Measurements from ENCODE around the gene PITHD1.
"Not testable (repeated sequence)": the region's sequence is repeated elsewhere in the genome, so short reads cannot be mapped to it uniquely, and the experiment has no call there.

The PITHD1 gene

DNA sequence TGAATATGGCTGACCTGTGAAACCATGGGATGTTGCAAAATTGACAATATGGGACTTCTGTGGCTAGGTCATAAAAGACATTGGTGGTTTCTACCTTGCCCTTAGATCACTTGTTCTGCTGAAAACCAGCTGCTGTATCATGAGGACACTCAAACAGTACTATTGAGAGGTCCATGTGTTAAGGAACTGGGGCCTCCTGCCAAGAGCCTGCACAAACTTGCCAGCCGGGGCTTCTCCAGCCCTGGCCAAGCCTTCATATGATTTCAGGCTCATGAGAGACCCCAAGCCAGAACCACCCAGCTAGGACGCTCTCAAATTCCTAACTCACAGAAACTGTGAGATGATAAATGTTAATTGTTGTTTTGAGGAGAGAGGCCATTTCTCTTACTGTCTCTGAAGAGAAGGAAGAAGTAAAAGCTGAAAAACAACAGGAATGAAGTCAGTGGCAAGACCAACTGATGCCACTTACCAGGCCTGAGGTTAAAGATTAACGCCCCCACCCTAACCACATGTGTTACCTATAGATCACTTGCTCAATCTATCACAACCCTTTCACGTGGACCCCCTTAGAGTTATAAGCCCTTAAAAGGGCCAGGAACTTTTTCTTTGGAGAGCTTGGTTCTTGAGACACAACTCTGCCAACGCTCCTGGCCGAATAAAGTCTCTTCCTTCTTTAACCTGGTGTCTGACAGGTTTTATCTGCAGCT lies 3.9 kb upstream of the PITHD1 start:
- peak; percentile 57 for DNase-seq

GRCh38 chr1:23776217-23776616 lies 2.0 kb upstream of the PITHD1 start:
- DNase-seq, result no peak

- DNase-seq, result no peak
These were observed 1.7 kb downstream of the PITHD1 start for GRCh38 chr1:23779826-23780371.

DNA sequence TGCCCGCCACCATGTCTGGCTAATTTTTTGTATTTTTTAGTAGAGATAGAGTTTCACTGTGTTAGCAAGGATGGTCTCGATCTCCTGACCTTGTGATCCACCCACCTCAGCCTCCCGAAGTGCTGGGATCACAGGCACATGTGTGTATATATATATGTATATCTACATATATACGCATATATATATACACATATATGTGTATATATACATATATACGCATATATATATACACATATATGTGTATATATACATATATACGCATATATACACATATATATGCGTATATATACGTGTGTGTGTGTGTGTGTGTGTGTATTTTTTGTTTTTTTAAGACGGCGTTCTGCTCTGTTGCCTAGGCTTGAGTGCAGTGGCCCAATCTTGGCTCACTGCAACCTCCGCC lies 4.9 kb downstream of the PITHD1 start:
- not testable (repeated sequence) for DNase-seq

- no peak for DNase-seq
These were observed 6.6 kb downstream of the PITHD1 start for GRCh38 chr1:23784846-23785245.

DNA sequence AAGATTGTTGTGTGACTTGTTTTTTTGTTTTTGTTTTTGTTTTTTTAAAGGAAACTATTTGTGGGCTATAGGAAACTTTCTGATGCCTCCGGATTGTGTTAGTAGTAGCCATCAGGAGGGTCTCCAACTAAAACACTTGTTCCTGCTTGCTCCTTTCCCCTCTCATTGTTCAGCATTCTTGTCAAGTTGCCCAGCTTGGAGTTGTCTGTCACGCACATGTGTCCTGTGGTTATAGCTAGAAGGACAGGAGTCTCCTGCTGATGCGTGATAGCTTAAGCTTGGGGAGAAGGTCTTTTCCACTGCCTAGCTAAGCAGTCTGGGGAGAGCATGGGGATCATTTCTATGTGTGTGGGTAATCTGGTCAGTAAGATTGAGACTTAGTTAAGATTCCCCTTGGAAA lies 9.5 kb downstream of the PITHD1 start:
- DNase-seq, result no peak

GRCh38 chr1:23788695-23789094 lies 10.5 kb downstream of the PITHD1 start:
- no peak for DNase-seq

DNA sequence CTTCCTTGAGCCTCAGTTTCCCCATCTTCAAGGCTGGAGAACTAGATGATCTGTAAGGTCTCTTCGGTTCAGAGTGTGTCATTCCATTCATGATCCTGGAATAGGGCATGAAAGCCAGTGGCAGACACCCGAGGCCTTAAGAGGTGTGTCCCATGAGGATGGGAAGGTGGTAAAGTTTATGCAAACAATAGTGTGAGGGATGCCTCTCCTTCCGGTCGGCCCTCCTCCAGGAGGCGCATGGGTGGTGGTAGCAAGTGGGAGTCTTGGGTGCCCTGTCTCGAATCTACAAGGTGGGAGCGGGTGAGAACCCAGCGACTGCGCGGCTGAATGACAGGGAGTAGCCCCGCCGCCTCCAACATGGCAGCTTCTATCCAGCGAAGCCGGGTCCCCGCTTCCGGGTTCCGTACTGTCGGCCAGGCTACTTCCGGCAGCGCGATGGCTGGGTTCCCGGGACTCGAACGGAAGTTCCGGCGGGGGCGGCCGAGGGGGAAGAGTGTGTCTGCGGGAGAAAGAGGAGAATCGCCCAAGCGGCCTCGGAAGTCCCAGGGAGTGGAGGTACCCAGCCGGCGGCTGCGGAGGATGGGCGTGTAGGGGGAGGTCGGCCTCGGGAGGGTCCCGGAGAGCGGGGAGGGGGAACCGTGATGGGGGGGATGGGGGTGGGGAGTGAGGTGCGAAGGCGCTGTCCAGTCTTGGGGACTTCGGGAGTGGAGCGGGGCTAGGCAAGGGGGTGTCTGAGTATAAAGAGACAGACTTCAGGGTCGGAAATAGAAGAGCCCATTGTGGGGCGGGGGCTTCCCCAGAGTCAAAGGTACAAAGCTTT lies 12.7 kb downstream of the PITHD1 start, which contains the start of gene LYPLA2:
TSS of gene LYPLA2 (plus strand) at position 450 of the 820 bp plus-strand sequence. CDS start 1,538 bp downstream, outside the sequence.
- DNase-seq, result peak; percentile 79

GRCh38 chr1:23791516-23792047 lies 13.4 kb downstream of the PITHD1 start:
- no peak for DNase-seq

GRCh38 chr1:23792151-23792945 lies 14.1 kb downstream of the PITHD1 start:
- DNase-seq, result no peak

GRCh38 chr1:23793018-23793781 lies 15.0 kb downstream of the PITHD1 start:
- DNase-seq, result no peak

- DNase-seq, result no peak
These were observed 15.9 kb downstream of the PITHD1 start for GRCh38 chr1:23793861-23794731.

- not testable (repeated sequence) for DNase-seq
These were observed 16.5 kb downstream of the PITHD1 start for GRCh38 chr1:23794732-23795182.

DNA sequence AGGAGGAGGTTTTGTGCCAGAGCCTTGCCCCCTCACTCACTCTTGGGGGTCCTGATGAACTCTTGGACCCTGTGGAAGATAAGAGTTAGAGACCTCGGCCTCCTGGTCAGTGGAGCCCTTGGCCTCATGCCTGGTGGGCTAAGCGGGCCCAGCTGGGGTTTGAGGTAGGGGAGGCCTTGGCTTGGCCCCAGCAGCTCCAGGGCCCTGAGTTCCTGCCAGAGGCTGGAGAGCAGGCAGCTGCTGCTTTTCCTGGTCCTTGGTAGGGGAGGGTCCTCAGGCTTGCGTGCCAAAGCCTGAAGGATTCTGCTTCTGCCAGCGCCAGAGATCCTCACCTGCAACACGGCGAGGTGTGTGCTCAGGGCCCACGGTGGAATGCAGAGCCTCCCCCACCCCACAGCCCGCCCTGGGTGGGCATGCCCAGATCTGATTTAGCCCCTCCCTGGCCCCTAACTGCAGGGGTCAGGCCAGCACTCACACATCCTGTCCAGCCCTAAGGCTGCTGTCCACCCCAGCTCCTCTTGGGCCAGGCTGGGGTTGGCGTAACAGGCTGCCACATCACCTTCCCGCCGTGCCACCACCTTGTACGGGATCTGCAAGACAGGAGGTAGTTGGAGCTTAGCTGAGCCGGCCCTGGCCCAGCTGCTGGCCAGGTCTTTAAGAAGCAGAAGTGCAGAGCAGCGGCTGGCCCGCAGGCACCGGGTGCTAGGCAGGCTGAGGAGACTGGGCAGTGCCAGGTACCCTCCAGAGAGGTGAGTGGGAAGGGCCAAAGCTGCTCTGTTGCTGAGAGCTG lies 17.7 kb downstream of the PITHD1 start:
- DNase-seq, result no peak

- DNase-seq, result no peak
These were observed 18.5 kb downstream of the PITHD1 start for GRCh38 chr1:23796466-23797271.

DNA sequence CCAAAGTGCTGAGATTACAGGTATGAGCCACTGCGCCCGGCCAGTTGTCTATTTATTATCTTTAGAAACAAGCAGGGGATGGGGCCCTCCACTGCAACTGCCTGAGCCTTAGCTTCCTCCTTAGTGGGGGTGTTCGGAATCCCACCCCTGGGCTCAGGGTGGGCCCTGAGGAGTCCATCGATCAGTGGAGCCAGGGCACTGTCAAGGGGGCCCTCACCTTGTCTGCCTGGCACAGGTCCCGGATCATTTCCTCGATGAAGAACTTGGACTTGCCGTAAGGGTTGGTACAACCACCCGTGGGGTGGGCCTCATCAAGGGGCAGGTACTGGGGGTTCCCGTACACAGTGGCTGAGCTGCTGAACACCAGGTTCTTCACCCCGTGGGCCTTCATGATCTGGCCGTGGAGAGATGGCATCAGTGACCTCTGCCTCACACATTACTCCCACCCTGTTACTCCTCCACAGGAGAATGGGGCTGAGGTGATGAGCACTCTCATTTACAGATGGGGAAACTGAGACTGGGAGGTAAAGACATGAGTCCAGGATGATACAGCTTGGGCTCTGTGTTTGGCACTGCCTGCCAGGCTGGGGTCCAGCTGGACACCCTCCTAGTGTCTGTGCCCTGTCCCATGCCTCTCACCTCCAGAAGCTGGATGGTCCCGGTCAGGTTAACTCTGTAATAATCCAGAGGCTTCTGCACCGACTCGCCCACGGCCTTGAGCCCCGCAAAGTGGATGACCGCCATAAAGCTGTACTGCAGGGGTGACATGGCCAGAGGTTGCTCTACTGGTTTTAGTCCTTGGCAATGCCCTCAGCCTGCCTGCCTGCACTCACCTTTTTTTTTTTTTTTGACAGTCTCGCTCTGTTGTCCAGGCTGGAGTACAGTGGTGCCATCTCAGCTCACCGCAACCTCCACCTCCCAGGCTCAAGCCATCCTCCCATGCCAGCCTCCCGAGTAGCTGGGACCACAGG lies 19.5 kb downstream of the PITHD1 start:
- no peak for DNase-seq

DNA sequence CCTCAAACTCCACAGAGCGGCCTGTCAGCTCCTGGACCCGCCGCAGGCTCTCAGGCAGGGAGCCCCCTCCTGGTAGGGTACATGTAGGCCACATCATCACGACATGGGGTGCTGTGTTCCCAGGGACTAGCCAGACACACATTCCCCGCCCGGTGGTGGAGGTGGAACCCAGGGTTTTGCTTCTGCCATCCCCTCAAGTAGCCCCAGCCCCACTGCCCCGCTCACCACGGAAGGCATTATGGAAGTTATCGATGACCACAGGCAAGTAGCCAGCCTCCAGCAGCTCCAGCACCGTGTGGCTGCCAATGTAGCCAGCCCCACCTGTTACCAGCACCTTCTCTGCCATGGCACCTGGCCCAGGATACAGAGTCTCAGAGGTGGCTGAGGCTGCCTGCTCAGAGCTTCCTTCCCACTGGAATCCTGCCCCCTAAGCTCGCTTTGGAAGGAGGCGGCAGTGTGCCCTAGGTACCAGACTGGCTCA lies 20.5 kb downstream of the PITHD1 start:
- DNase-seq, result no peak

DNA sequence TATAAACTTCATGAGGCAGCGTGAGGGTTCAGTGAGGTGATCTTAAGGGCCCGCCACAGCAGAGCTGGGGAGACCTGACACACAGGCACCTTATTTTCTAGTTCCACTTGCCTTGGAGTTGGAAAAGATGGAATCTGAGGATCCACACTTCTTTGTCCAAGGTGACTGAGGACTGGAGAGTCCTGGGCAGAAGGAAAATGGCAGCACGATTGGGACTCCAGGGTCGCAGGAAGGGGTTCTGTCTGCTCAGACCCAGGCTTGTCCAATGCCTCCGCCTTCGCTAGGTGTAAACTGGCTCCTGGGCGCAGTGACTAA lies 21.0 kb downstream of the PITHD1 start:
- no peak for DNase-seq

All from GF-D8 (cell line).